HUES64 (cell line): ENCODE measurements around the gene ZCCHC4.
A peak's percentile ranks its signal among the peaks of the same experiment; 100 is the strongest.

Experiments
- H3K27ac ChIP-seq: 2 replicates; pipeline ENCODE4 v1.7.0; 2013; ENCODE audit warnings: low read depth, low read length, inconsistent platforms
- H3K27me3 ChIP-seq: 2 replicates; pipeline ENCODE4 v1.6.1; 2013; ENCODE audit warnings: mild to moderate bottlenecking, low read length; ENCODE audit not compliant: insufficient read depth
- H3K36me3 ChIP-seq: 2 replicates; pipeline ENCODE4 v1.6.1; 2013; ENCODE audit warnings: mild to moderate bottlenecking, low read length; ENCODE audit not compliant: insufficient read depth
- H3K4me1 ChIP-seq: 2 replicates; pipeline ENCODE4 v1.6.1; 2013; ENCODE audit warnings: mild to moderate bottlenecking, low read length, moderate library complexity; ENCODE audit not compliant: insufficient read depth
- H3K4me3 ChIP-seq: 2 replicates; pipeline ENCODE4 v1.5.1; 2013; ENCODE audit warnings: mild to moderate bottlenecking, low read length, moderate library complexity
- H3K9ac ChIP-seq: 2 replicates; pipeline ENCODE4 v1.6.1; 2013; ENCODE audit warnings: mild to moderate bottlenecking, low read depth, low read length
- H3K9me3 ChIP-seq: 2 replicates; pipeline ENCODE4 v1.6.1; 2013; ENCODE audit warnings: low read depth, low read length; ENCODE audit not compliant: insufficient read depth
- whole genome bisulfite sequencing: fragments of 150-250, 120-280 bp; methylation state at CpG from one replicate; pipeline ENCODE4 v1.1.7; 2013; ENCODE audit warnings: missing lambda C conversion rate; 5-methylcytosine and 5-hydroxymethylcytosine counted together

Gene ZCCHC4

DNA sequence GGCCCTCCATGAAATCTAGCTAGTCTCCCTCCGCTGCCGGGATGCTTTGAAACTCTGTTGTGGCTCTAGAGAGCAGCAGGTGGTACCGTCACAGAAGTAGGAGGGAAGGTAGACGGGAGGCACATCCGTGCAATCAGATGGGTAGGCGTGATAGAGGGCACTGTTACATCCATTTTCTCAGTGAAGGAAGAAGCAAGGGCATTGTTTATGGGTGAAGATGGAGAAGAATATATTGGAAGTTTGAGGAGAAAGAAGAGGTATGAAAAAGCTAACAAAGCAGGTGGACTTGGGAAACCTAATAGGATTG lies 65.8 kb downstream of the ZCCHC4 start:
- 61% methylated on average over 6 of the region's 6 CpGs for WGBS

DNA sequence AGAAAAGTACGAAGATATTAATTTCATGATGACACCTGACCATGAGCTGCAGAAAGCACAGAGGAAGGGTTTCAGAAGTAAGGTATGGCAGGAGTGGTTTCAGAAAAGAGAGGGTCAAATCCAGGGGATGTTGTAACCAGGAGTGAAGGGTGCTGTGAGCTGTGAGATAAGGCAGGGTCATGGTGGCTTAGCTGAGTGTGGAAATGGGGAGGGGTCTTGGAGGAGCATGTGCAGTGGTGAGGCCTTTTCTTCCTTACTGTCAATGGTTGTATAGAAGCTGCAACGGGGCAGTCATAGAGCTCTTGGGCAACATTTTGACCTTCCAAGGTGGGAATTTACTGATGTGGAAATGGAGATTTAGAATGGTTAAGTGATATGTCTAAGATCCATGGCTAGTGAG lies 67.0 kb downstream of the ZCCHC4 start:
- Histone ChIP-seq H3K9me3 (no peaks in the 10 kb centered on the region), H3K4me3 (no peak overlapping the region), H3K27ac (no peak overlapping the region), H3K36me3 (peaks cover 53% of the 10 kb centered on the region), H3K4me1 (peaks cover 14% of the 10 kb centered on the region), H3K27me3 (no peaks in the 10 kb centered on the region), H3K9ac (no peak overlapping the region)
- WGBS, result 95% methylated on average over 2 of the region's 2 CpGs

More for the DNA sequence above, 65.8 kb downstream of the ZCCHC4 start:
- peaks cover 41% of the 10 kb centered on the region for H3K36me3 ChIP-seq
- no peaks in the 10 kb centered on the region for H3K9me3 ChIP-seq
- H3K4me3 ChIP-seq, result peak overlapping the region; percentile 100
- peak overlapping the region; percentile 93; the same call in 1 of the 2 replicates for H3K9ac ChIP-seq
- H3K4me1 ChIP-seq, result peaks cover 15% of the 10 kb centered on the region
- no peaks in the 10 kb centered on the region for H3K27me3 ChIP-seq
- H3K27ac ChIP-seq, result no peak overlapping the region

GRCh38 chr4:25383647-25384046 lies 71.1 kb downstream of the ZCCHC4 start:
- WGBS, result 75% methylated on average over 2 of the region's 2 CpGs
- no peak overlapping the region for H3K27ac ChIP-seq
- no peak overlapping the region for H3K9ac ChIP-seq
- no peak overlapping the region for H3K4me3 ChIP-seq
- H3K9me3 ChIP-seq, result no peaks in the 10 kb centered on the region
- H3K4me1 ChIP-seq, result no peaks in the 10 kb centered on the region
- peaks cover 92% of the 10 kb centered on the region for H3K36me3 ChIP-seq
- no peaks in the 10 kb centered on the region for H3K27me3 ChIP-seq

DNA sequence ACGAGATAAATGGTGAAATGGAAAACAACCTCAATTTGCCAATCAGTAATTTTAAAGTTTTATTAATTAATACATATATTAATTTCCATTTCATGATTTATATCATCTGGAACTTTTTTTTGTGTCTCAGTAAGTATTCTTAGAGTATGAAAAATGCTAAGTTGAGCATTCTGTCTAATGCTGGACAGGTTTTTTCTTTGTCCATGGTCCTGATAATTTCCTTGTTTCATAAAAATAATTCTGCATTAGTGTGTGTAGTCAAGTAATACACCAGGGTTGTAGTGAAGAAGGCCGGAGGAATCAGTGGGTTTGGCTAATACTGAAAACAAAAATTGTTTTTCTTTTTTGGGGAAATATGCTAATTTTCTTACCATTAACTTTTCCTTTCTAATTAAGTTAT lies 74.4 kb downstream of the ZCCHC4 start:
- H3K4me1 ChIP-seq, result no peaks in the 10 kb centered on the region
- H3K9me3 ChIP-seq, result no peaks in the 10 kb centered on the region
- H3K27me3 ChIP-seq, result no peaks in the 10 kb centered on the region
- 100% methylated on average over 1 of the region's 2 CpGs for WGBS
- H3K27ac ChIP-seq, result no peak overlapping the region
- H3K36me3 ChIP-seq, result peaks cover 97% of the 10 kb centered on the region
- no peak overlapping the region for H3K4me3 ChIP-seq
- no peak overlapping the region for H3K9ac ChIP-seq

DNA sequence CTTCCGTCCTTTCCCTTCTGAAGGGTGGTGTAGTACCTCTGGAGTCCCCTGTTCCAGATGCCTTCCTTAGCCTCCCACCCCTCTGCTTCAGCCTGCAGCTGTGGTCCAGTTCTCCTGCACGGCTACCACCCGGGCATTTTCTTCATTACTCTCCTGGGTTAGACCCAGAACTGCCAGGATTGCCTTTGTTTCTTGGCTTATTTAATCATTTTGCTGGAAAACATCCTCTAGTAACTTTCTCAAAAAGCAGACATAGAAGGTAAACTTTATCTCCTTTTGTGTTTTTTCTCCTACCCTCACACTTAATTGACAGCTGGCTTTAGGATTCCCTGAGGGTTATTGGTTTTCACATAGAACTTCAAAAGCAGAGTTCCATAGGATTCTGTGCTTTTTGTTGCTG lies 84.7 kb downstream of the ZCCHC4 start:
- 98% methylated on average over 3 of the region's 3 CpGs for WGBS
- H3K27me3 ChIP-seq, result no peaks in the 10 kb centered on the region
- no peak overlapping the region for H3K4me3 ChIP-seq
- H3K9ac ChIP-seq, result no peak overlapping the region
- no peak overlapping the region for H3K27ac ChIP-seq
- peaks cover 88% of the 10 kb centered on the region for H3K36me3 ChIP-seq
- no peaks in the 10 kb centered on the region for H3K4me1 ChIP-seq
- H3K9me3 ChIP-seq, result no peaks in the 10 kb centered on the region

DNA sequence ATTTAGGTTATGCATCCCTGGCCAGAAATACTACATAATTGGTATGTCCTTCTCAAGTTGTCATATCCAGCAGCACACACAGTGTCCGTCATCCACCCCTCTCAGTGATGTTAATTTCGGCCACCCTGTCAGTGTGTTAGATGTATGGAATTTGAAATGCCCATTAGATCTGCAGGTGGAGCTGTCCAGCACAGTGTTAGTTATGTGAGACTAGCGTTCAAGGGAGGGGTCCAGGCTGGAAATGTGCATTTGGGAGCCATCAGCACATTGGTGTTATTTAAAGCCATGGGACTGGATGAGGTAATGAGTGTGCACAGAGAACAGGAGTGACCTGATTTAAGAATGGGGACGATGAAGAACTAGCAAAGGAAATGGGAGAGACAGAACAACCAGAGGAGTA lies 86.9 kb downstream of the ZCCHC4 start:
- no peaks in the 10 kb centered on the region for H3K9me3 ChIP-seq
- H3K4me3 ChIP-seq, result no peak overlapping the region
- 90% methylated on average over 4 of the region's 4 CpGs for WGBS
- no peaks in the 10 kb centered on the region for H3K27me3 ChIP-seq
- no peak overlapping the region for H3K27ac ChIP-seq
- H3K36me3 ChIP-seq, result peaks cover 90% of the 10 kb centered on the region
- no peaks in the 10 kb centered on the region for H3K4me1 ChIP-seq
- no peak overlapping the region for H3K9ac ChIP-seq

DNA sequence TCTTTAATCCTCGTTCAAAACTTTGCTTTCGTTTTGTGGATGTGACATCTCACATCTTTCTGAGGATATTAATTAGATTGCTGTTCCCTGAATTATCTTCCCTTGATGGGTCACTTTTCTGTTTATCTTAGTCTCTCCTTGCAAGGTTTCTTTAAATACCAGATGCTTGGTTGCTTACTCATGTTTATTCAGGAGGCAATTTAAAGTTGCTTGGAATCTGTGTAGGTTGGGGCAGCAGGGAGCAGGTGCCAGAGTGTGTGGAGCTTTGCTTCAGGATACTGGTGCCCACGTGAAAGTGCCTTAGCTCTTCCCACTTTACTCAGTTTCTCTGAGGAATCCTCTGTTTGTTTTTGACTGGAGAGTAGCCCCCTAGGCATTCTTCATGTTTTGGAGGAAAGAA lies 88.5 kb downstream of the ZCCHC4 start:
- H3K9me3 ChIP-seq, result no peaks in the 10 kb centered on the region
- peaks cover 91% of the 10 kb centered on the region for H3K36me3 ChIP-seq
- H3K27me3 ChIP-seq, result no peaks in the 10 kb centered on the region
- WGBS, result 78% methylated on average over 3 of the region's 3 CpGs
- H3K9ac ChIP-seq, result no peak overlapping the region
- H3K4me1 ChIP-seq, result no peaks in the 10 kb centered on the region
- no peak overlapping the region for H3K4me3 ChIP-seq
- H3K27ac ChIP-seq, result no peak overlapping the region

- Histone ChIP-seq H3K27me3 (no peaks in the 10 kb centered on the region), H3K27ac (no peak overlapping the region), H3K4me1 (no peaks in the 10 kb centered on the region), H3K36me3 (peaks cover 91% of the 10 kb centered on the region), H3K9me3 (no peaks in the 10 kb centered on the region), H3K9ac (no peak overlapping the region), H3K4me3 (no peak overlapping the region)
- no CpG with 5 or more reads among the region's 1 CpG for WGBS
Measured at GRCh38 chr4:25402521-25402920, 89.9 kb downstream of the ZCCHC4 start.

DNA sequence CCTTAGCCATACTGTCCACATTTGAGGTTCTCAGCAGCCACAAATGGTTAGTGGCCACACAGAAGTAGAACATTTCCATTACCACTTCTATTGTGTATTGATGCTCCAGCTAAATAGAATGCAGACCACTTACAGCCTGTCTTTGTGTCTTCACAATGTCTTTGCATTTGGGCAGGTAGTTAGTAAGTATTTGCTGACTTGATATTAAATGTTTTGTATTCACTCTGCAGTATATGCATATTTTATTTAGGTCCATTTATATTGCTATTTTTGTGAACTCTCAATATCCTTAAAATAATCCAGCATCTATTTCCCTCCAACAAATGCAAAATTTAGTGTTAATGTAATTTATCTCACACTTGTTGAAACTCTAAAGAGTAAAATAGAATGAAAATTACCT lies 91.1 kb downstream of the ZCCHC4 start:
- Histone ChIP-seq H3K27ac (no peak overlapping the region), H3K9me3 (no peaks in the 10 kb centered on the region), H3K9ac (no peak overlapping the region), H3K36me3 (peaks cover 91% of the 10 kb centered on the region), H3K4me1 (no peaks in the 10 kb centered on the region), H3K4me3 (no peak overlapping the region), H3K27me3 (no peaks in the 10 kb centered on the region)

DNA sequence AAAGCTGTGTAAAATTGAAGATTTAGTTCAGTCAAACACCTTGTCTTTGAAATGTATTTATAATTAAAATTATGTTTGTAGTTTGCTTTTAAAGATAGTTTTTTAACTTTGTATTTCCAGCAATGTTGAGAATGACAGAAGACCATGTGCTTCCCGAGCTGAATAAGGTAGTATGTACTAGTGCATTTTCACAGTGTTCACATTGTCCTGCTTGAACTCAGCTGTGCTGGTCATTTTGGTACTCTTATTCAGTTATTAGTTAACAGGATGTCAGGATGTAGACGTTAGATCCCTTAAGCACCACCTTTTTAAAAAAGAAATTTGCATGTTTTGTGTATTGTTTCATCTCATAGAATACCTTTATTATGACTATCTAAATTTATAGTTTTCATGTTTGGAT lies 92.9 kb downstream of the ZCCHC4 start:
- no peak overlapping the region for H3K4me3 ChIP-seq
- no peaks in the 10 kb centered on the region for H3K27me3 ChIP-seq
- no peaks in the 10 kb centered on the region for H3K4me1 ChIP-seq
- H3K9me3 ChIP-seq, result no peaks in the 10 kb centered on the region
- WGBS, result 91% methylated on average over 1 of the region's 2 CpGs
- H3K9ac ChIP-seq, result no peak overlapping the region
- H3K36me3 ChIP-seq, result peaks cover 98% of the 10 kb centered on the region
- no peak overlapping the region for H3K27ac ChIP-seq

GRCh38 chr4:25406081-25406692 lies 93.6 kb downstream of the ZCCHC4 start:
- H3K27me3 ChIP-seq, result no peaks in the 10 kb centered on the region
- no peak overlapping the region for H3K27ac ChIP-seq
- H3K36me3 ChIP-seq, result peaks cover 100% of the 10 kb centered on the region
- no peak overlapping the region for H3K9ac ChIP-seq
- H3K9me3 ChIP-seq, result no peaks in the 10 kb centered on the region
- no peaks in the 10 kb centered on the region for H3K4me1 ChIP-seq
- H3K4me3 ChIP-seq, result no peak overlapping the region
- 93% methylated on average over 5 of the region's 5 CpGs for WGBS

GRCh38 chr4:25410820-25411529 lies 98.4 kb downstream of the ZCCHC4 start:
- H3K9me3 ChIP-seq, result no peaks in the 10 kb centered on the region
- peaks cover 100% of the 10 kb centered on the region for H3K36me3 ChIP-seq
- no peaks in the 10 kb centered on the region for H3K4me1 ChIP-seq
- H3K4me3 ChIP-seq, result no peak overlapping the region
- no peak overlapping the region for H3K9ac ChIP-seq
- 92% methylated on average over 4 of the region's 4 CpGs for WGBS
- H3K27ac ChIP-seq, result no peak overlapping the region
- H3K27me3 ChIP-seq, result no peaks in the 10 kb centered on the region
